ENCODE results near the gene CORO2A. TPM values are rescaled to one million over a fixed set of nuclear protein-coding genes. Genes with fewer than 3 reads are reported as not detected.
"Not testable (repeated sequence)": the region's sequence is repeated elsewhere in the genome, so short reads cannot be mapped to it uniquely, and the experiment has no call there.

CORO2A gene
- total RNA-seq, 1 donor from 2014 or later = 0.96 TPM

- DNase-seq (ENCODE audit: low spot score) = no peak
- intact Hi-C loops (cut with micrococcal nuclease) = no loop called here
- H3K4me1 Mint-ChIP-seq (ENCODE audit: low read depth) = no peaks in the 10 kb centered on the region
- H3K27me3 Mint-ChIP-seq (ENCODE audit: low read depth) = no peaks in the 10 kb centered on the region
- no peak overlapping the region for H3K4me3 Mint-ChIP-seq (ENCODE audit: low read depth)
- H3K36me3 Mint-ChIP-seq (ENCODE audit: low read depth) = no peaks in the 10 kb centered on the region
- H3K27ac Mint-ChIP-seq = no peak overlapping the region
- no peaks in the 10 kb centered on the region for H3K9me3 Mint-ChIP-seq
Observed at GRCh38 chr9:98134702-98135557, 57.5 kb downstream of the CORO2A start.

GRCh38 chr9:98132806-98133631 lies 59.4 kb downstream of the CORO2A start:
- intact Hi-C loops (cut with micrococcal nuclease) = no loop called here
- Mint-ChIP-seq H3K36me3 (ENCODE audit: low read depth) (no peaks in the 10 kb centered on the region), H3K9me3 (no peaks in the 10 kb centered on the region), H3K27me3 (ENCODE audit: low read depth) (no peaks in the 10 kb centered on the region), H3K4me1 (ENCODE audit: low read depth) (peaks cover 7% of the 10 kb centered on the region), H3K4me3 (ENCODE audit: low read depth) (no peak overlapping the region), H3K27ac (no peak overlapping the region)
- no peak for DNase-seq (ENCODE audit: low spot score)

GRCh38 chr9:98132158-98132557 lies 60.3 kb downstream of the CORO2A start:
- DNase-seq (ENCODE audit: low spot score) = no peak
- Mint-ChIP-seq H3K9me3 (no peaks in the 10 kb centered on the region), H3K36me3 (ENCODE audit: low read depth) (no peaks in the 10 kb centered on the region), H3K4me3 (ENCODE audit: low read depth) (no peak overlapping the region), H3K27ac (no peak overlapping the region), H3K27me3 (ENCODE audit: low read depth) (no peaks in the 10 kb centered on the region), H3K4me1 (ENCODE audit: low read depth) (peaks cover 7% of the 10 kb centered on the region)
- intact Hi-C loops (cut with micrococcal nuclease) = no loop called here

- no peak for DNase-seq (ENCODE audit: low spot score)
- H3K27ac Mint-ChIP-seq = no peak overlapping the region
- no peaks in the 10 kb centered on the region for H3K9me3 Mint-ChIP-seq
- H3K4me1 Mint-ChIP-seq (ENCODE audit: low read depth) = peaks cover 7% of the 10 kb centered on the region
- H3K36me3 Mint-ChIP-seq (ENCODE audit: low read depth) = no peaks in the 10 kb centered on the region
- no peaks in the 10 kb centered on the region for H3K27me3 Mint-ChIP-seq (ENCODE audit: low read depth)
- intact Hi-C loops (cut with micrococcal nuclease) = no loop called here
- no peak overlapping the region for H3K4me3 Mint-ChIP-seq (ENCODE audit: low read depth)
Observed at GRCh38 chr9:98130576-98131228, 61.7 kb downstream of the CORO2A start.

GRCh38 chr9:98130060-98130459 lies 62.4 kb downstream of the CORO2A start:
- H3K27ac Mint-ChIP-seq; DNase-seq (ENCODE audit: low spot score); intact Hi-C loops (cut with micrococcal nuclease): not testable (repeated sequence)

GRCh38 chr9:98129451-98129881 lies 63.0 kb downstream of the CORO2A start:
- intact Hi-C loops (cut with micrococcal nuclease) = no loop called here

More at GRCh38 chr9:98130060-98130459, 62.4 kb downstream of the CORO2A start:
- not testable (repeated sequence) for H3K9me3 Mint-ChIP-seq; H3K27me3 Mint-ChIP-seq (ENCODE audit: low read depth); H3K4me1 Mint-ChIP-seq (ENCODE audit: low read depth); H3K4me3 Mint-ChIP-seq (ENCODE audit: low read depth); H3K36me3 Mint-ChIP-seq (ENCODE audit: low read depth)

GRCh38 chr9:98128316-98128715 lies 64.1 kb downstream of the CORO2A start:
- Mint-ChIP-seq H3K27me3 (ENCODE audit: low read depth) (no peaks in the 10 kb centered on the region), H3K4me1 (ENCODE audit: low read depth) (peaks cover 7% of the 10 kb centered on the region), H3K4me3 (ENCODE audit: low read depth) (no peak overlapping the region), H3K27ac (no peak overlapping the region), H3K9me3 (no peaks in the 10 kb centered on the region), H3K36me3 (ENCODE audit: low read depth) (no peaks in the 10 kb centered on the region)
- intact Hi-C loops (cut with micrococcal nuclease) = no loop called here
- DNase-seq (ENCODE audit: low spot score) = no peak

More at GRCh38 chr9:98129451-98129881, 63.0 kb downstream of the CORO2A start:
- Mint-ChIP-seq H3K4me1 (ENCODE audit: low read depth) (peaks cover 7% of the 10 kb centered on the region), H3K27ac (no peak overlapping the region), H3K36me3 (ENCODE audit: low read depth) (no peaks in the 10 kb centered on the region), H3K4me3 (ENCODE audit: low read depth) (no peak overlapping the region), H3K27me3 (ENCODE audit: low read depth) (no peaks in the 10 kb centered on the region), H3K9me3 (no peaks in the 10 kb centered on the region)
- DNase-seq (ENCODE audit: low spot score) = no peak

GRCh38 chr9:98127226-98127625 lies 65.2 kb downstream of the CORO2A start:
- Mint-ChIP-seq H3K9me3 (no peaks in the 10 kb centered on the region), H3K27ac (no peak overlapping the region), H3K27me3 (ENCODE audit: low read depth) (no peaks in the 10 kb centered on the region), H3K4me3 (ENCODE audit: low read depth) (no peak overlapping the region), H3K36me3 (ENCODE audit: low read depth) (no peaks in the 10 kb centered on the region), H3K4me1 (ENCODE audit: low read depth) (peaks cover 7% of the 10 kb centered on the region)
- DNase-seq (ENCODE audit: low spot score) = no peak
- intact Hi-C loops (cut with micrococcal nuclease) = no loop called here

- DNase-seq (ENCODE audit: low spot score) = no peak
- intact Hi-C loops (cut with micrococcal nuclease) = no loop called here
- Mint-ChIP-seq H3K27ac (no peak overlapping the region), H3K4me1 (ENCODE audit: low read depth) (peaks cover 26% of the 10 kb centered on the region), H3K36me3 (ENCODE audit: low read depth) (no peaks in the 10 kb centered on the region), H3K4me3 (ENCODE audit: low read depth) (no peak overlapping the region), H3K27me3 (ENCODE audit: low read depth) (no peaks in the 10 kb centered on the region), H3K9me3 (no peaks in the 10 kb centered on the region)
Observed at GRCh38 chr9:98124637-98125426, 67.6 kb downstream of the CORO2A start.

- DNase-seq (ENCODE audit: low spot score); H3K27ac Mint-ChIP-seq; H3K9me3 Mint-ChIP-seq; H3K4me3 Mint-ChIP-seq (ENCODE audit: low read depth); H3K27me3 Mint-ChIP-seq (ENCODE audit: low read depth); H3K36me3 Mint-ChIP-seq (ENCODE audit: low read depth); intact Hi-C loops (cut with micrococcal nuclease): not testable (repeated sequence)
- H3K4me1 Mint-ChIP-seq (ENCODE audit: low read depth) = peaks cover 24% of the 10 kb centered on the region
Observed at GRCh38 chr9:98124091-98124490, 68.3 kb downstream of the CORO2A start.

GRCh38 chr9:98121058-98121457 lies 71.4 kb downstream of the CORO2A start:
- Mint-ChIP-seq H3K4me3 (ENCODE audit: low read depth) (peak overlapping the region; percentile 82), H3K9me3 (no peaks in the 10 kb centered on the region), H3K27me3 (ENCODE audit: low read depth) (no peaks in the 10 kb centered on the region), H3K4me1 (ENCODE audit: low read depth) (peaks cover 35% of the 10 kb centered on the region), H3K36me3 (ENCODE audit: low read depth) (peaks cover 14% of the 10 kb centered on the region), H3K27ac (no peak overlapping the region)
- no peak for DNase-seq (ENCODE audit: low spot score)
- intact Hi-C loops (cut with micrococcal nuclease) = no loop called here

- H3K4me1 Mint-ChIP-seq (ENCODE audit: low read depth) = peaks cover 35% of the 10 kb centered on the region
- no peaks in the 10 kb centered on the region for H3K9me3 Mint-ChIP-seq
- H3K27me3 Mint-ChIP-seq (ENCODE audit: low read depth) = no peaks in the 10 kb centered on the region
- intact Hi-C loops (cut with micrococcal nuclease) = no loop called here
- H3K36me3 Mint-ChIP-seq (ENCODE audit: low read depth) = peaks cover 20% of the 10 kb centered on the region
- no peak for DNase-seq (ENCODE audit: low spot score)
- H3K27ac Mint-ChIP-seq = peak overlapping the region; percentile 66
- peak overlapping the region; percentile 82 for H3K4me3 Mint-ChIP-seq (ENCODE audit: low read depth)
Observed at GRCh38 chr9:98120476-98120875, 72.0 kb downstream of the CORO2A start.
